ENCODE data around the gene ADAM12. TPM values are rescaled to one million over a fixed set of nuclear protein-coding genes. Genes with fewer than 3 reads are reported as not detected.

ADAM12 gene
- total RNA-seq, 4 donors from 2014 or later: 0.78 to 10.5 (median 1.2) TPM

GRCh38 chr10:126059076-126059826 is 329.0 kb downstream of the ADAM12 start:
- no peaks in the 10 kb centered on the region for H3K27me3 ChIP-seq
- WGBS, 2 donors: 37 to 40% methylated on average over 4 of the region's 4 CpGs
- no peaks in the 10 kb centered on the region for H3K36me3 ChIP-seq
- TF ChIP-seq EP300 (IDR thresholded peaks at IDR 0.05) (no peak), POLR2A (IDR thresholded peaks at IDR 0.05) (no peak), CTCF (IDR thresholded peaks at IDR 0.05) (no peak)
- H3K4me3 ChIP-seq: no peak overlapping the region
- H3K4me1 ChIP-seq: peaks cover 0 to 15% (median 6%) of the 10 kb centered on the region in 4 donors
- DNase-seq (ENCODE audit: low spot score in 2 of 2): no peak
- H3K9me3 ChIP-seq: peaks cover 0 to 6% (median 0%) of the 10 kb centered on the region in 4 donors
- no peak overlapping the region for H3K27ac ChIP-seq

GRCh38 chr10:126058507-126058906 is 329.8 kb downstream of the ADAM12 start:
- WGBS, 2 donors: 53% methylated on average over 9 of the region's 9 CpGs
- peaks cover 0 to 6% (median 0%) of the 10 kb centered on the region in 4 donors for H3K9me3 ChIP-seq
- no peaks in the 10 kb centered on the region for H3K27me3 ChIP-seq
- H3K27ac ChIP-seq: no peak overlapping the region
- DNase-seq (ENCODE audit: low spot score in 2 of 2): no peak
- no peaks in the 10 kb centered on the region for H3K36me3 ChIP-seq
- no peak overlapping the region for H3K4me3 ChIP-seq
- TF ChIP-seq EP300 (IDR thresholded peaks at IDR 0.05) (no peak), POLR2A (IDR thresholded peaks at IDR 0.05) (no peak), CTCF (IDR thresholded peaks at IDR 0.05) (no peak)
- peaks cover 0 to 15% (median 6%) of the 10 kb centered on the region in 4 donors for H3K4me1 ChIP-seq

- TF ChIP-seq EP300 (IDR thresholded peaks at IDR 0.05): no peak
- no peak for TF ChIP-seq CTCF (IDR thresholded peaks at IDR 0.05)
- no peak for TF ChIP-seq POLR2A (IDR thresholded peaks at IDR 0.05)
- H3K9me3 ChIP-seq: peaks cover 0 to 6% (median 0%) of the 10 kb centered on the region in 4 donors
- no peaks in the 10 kb centered on the region for H3K36me3 ChIP-seq
- DNase-seq (ENCODE audit: low spot score in 2 of 2): no peak
- H3K27ac ChIP-seq: no peak overlapping the region
- peaks cover 0 to 11% (median 6%) of the 10 kb centered on the region in 4 donors for H3K4me1 ChIP-seq
- WGBS, 2 donors: 58 to 66% methylated on average over 6 of the region's 6 CpGs
- no peaks in the 10 kb centered on the region for H3K27me3 ChIP-seq
- no peak overlapping the region for H3K4me3 ChIP-seq
These were observed 330.2 kb downstream of the ADAM12 start for GRCh38 chr10:126058104-126058503.

GRCh38 chr10:126057494-126057893 is 330.8 kb downstream of the ADAM12 start:
- Histone ChIP-seq H3K4me1 (peaks cover 0 to 5% (median 0%) of the 10 kb centered on the region in 4 donors), H3K36me3 (no peaks in the 10 kb centered on the region), H3K4me3 (no peak overlapping the region), H3K27me3 (no peaks in the 10 kb centered on the region), H3K9me3 (peaks cover 0 to 6% (median 0%) of the 10 kb centered on the region in 4 donors), H3K27ac (no peak overlapping the region)
- 93 to 97% methylated on average over 7 of the region's 8 CpGs for WGBS, 2 donors
- no peak for DNase-seq (ENCODE audit: low spot score in 2 of 2)
- no peak for TF ChIP-seq EP300 (IDR thresholded peaks at IDR 0.05)
- TF ChIP-seq POLR2A (IDR thresholded peaks at IDR 0.05): no peak

GRCh38 chr10:126054191-126054590 is 334.1 kb downstream of the ADAM12 start:
- no peak for DNase-seq (ENCODE audit: low spot score in 2 of 2)
- H3K36me3 ChIP-seq: no peaks in the 10 kb centered on the region
- H3K27me3 ChIP-seq: no peaks in the 10 kb centered on the region
- H3K4me3 ChIP-seq: no peak overlapping the region
- peaks cover 0 to 5% (median 0%) of the 10 kb centered on the region in 4 donors for H3K4me1 ChIP-seq
- H3K27ac ChIP-seq: no peak overlapping the region
- TF ChIP-seq EP300 (IDR thresholded peaks at IDR 0.05) (no peak), POLR2A (IDR thresholded peaks at IDR 0.05) (no peak), CTCF (IDR thresholded peaks at IDR 0.05) (no peak)
- 98 to 99% methylated on average over 6 of the region's 6 CpGs for WGBS, 2 donors
- H3K9me3 ChIP-seq: no peaks in the 10 kb centered on the region
